Dermis microvascular lymphatic vessel endothelial cell (primary cell): ENCODE data around the gene GPRIN3. TPM values are rescaled to one million over a fixed set of nuclear protein-coding genes. Genes with fewer than 3 reads are reported as not detected.
A peak's percentile ranks its signal among the peaks of the same experiment; 100 is the strongest.

Experiments
- DNase-seq, 2 donors: peaks; one replicate each; pipeline versions ENCODE4 v3.0.0 to v3.0.0-alpha.2; 2010; ENCODE audit warnings: low read depth in 2 of 2
- total RNA-seq: library from RNA; depleted of rRNA; stranded (reverse); fragments of >200 nt; gene quantifications from 2 replicates; pipeline ENCODE4 v1.2.1, GENCODE V29; 2014

The GPRIN3 gene
- 0.89 and 1.0 TPM in 2 replicates for total RNA-seq

GRCh38 chr4:89307446-89308160, at the start of gene GPRIN3:
Gene GPRIN3 (minus strand): TSS chr4:89307800. CDS start chr4:89250110, 57,690 bp downstream.
- peak in 1 of 2 donors; percentile 38 for DNase-seq

- DNase-seq: no peak
These were observed 49.7 kb upstream of the GPRIN3 start for GRCh38 chr4:89357340-89357739.

DNA sequence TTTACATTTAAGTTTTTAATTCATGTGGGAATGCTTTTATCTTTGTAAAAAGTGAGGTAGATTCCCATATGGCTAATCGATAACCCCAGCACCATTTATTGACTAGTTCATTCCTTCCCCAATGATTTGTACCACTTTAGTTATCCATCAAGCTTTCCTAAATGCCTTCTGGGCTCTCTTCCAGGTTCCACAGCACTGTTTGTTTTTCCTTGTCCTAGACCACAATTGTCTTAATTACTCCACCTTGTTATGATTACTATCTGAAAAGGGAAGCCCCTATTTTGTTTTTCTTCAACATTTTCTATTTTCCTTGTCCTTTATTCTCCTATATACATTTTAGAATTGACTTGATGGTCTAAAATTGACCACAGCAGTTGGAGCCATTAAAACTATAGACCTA, 48.5 kb upstream of the GPRIN3 start:
- peak in 1 of 2 donors; percentile 4 for DNase-seq

GRCh38 chr4:89353514-89353913, 45.9 kb upstream of the GPRIN3 start:
- DNase-seq: no peak

DNA sequence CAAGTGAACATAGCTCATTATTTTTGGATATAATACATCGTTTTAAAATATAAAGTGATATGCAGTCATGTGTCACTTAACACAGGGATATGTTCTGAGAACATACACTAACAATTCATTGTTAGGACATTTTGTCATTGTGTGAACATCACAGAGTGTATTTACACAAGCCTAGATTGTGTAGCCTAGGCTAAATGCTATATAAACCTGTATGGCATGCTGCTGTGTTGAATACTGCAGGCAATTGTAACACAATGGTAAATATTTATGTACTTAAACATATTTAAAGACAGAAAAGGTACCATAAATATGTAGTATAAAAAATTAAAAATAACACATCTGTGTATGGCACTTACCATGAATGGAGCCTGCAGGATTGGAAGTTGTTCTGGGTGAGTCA, 44.9 kb upstream of the GPRIN3 start:
- DNase-seq: no peak

DNA sequence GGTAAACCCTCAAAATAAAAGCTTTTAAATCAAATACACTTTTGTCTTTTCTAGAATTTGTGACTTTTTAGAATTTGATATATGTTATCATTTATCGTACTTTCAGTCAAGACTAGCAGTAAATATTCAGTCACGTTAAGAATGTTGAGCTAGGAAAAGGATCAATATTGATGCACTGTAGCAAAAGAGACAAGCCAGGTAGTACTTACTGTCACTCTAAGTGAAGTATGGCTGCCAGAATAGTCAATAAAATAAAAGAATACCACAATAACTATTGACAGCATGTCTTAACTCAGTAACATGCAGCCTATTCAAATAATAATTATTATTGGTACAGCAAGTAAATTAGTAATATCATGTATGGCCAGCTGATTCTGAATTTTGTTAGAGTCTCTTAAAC, 43.6 kb upstream of the GPRIN3 start:
- no peak for DNase-seq

DNA sequence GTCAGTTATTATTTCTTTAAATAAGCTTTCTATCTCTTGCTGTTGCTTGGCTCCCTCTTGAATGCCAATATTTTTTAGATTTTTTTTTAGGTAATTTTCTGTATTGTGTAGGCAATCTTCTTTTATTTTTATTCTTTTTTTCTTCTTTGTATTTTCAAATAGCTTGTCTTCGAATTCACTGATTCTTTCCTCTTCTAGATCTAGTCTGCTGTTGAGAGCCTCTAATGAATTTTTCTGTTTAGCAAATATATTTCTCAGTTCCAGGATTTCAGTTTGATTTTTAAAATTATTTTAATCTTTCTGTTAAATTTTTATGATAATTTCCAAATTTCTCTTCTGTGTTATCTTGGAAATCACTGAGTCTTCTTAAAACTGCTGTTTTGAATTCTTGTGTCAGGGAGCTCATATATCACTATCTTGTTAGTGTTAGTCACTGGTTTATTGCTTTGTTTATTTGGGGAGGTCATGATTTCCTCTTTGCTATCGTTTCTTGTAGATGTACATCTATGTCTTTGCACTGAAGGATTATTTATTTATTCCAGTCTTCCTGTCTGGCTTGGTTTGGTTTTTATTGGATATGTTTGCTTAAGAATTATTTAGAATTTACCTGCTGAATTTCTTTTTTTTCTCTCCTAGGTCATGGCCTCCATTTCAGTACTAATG, 39.9 kb upstream of the GPRIN3 start:
- DNase-seq: no peak

DNA sequence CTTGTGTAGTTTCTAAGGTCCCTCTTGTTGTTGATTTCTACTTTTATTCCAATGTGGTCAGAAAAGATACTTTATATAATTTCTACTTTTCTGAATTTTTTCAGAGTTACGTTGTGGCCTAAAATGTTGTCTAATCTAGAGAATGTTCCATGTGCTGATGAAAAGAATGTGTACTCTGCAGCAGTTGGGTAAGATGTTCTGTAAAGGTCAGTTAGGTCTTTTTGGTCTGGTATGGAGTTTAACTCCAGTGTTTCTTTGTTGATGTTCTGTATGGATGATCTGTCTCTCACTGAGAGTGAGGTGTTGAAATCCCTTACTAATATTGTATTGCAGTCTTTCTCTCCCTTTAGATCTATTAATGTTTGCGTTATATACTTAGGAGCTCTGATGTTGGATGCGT, 37.0 kb upstream of the GPRIN3 start:
- no peak for DNase-seq

DNA sequence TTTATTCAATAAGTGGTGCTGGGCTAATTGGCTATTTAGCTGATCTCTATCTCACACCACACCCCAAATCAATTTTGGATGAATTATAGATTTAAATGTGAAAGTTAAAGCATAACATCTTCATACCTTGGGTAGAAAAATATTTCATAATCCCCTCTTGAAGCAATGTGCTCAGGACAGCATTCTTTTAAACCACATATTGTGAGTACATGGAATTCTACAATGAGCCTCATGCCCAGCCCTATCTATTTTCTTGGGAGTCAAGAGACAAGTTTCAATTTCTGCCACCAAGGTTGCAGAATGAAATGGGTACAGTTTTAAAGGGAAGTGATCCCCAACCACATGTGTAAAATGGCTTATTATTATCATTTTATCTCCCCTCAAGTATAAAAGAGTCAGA, 30.6 kb upstream of the GPRIN3 start:
- no peak for DNase-seq

DNA sequence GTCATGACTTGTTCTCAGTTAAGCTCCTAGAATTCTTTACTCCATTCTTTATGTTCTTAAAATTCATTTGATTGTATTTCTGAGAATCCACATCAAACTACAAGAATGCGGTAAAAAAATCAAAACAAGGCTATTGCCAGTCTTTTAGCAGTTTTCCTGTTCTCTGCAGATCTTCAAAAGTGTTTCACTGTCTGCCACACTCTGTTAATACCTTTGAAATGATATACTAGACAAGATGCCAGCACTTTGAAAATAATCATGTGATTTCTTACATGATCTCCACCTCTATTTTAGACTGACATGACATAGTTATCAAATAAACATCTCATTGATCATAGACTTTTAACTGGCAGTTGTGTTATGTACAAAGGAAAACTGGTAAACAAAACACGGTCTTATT, 30.1 kb upstream of the GPRIN3 start:
- no peak for DNase-seq

- DNase-seq: no peak
These were observed 29.3 kb upstream of the GPRIN3 start for GRCh38 chr4:89336818-89337420.

DNA sequence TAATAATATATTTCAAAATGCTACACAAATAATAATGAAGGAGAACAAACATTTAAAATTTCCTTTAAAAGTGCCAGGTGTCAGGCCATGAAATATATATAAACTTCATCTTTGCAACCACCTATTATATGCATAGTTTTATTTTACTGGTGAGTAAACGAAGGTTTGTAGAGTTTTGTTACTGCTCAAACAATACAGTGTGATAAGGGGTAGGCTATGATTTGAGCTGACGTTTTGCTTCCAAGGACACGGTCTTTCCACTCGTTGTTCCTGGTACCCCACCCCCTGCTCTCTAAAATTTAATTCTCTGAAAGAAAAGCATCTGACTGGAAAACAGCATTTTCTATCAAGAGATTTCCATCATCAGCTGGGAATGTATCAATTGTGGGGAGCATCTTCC, 27.2 kb upstream of the GPRIN3 start:
- no peak for DNase-seq

GRCh38 chr4:89334311-89334710, 26.7 kb upstream of the GPRIN3 start:
- DNase-seq: no peak

- DNase-seq: no peak
These were observed 24.3 kb upstream of the GPRIN3 start for GRCh38 chr4:89331686-89332544.

- no peak for DNase-seq
These were observed 23.6 kb upstream of the GPRIN3 start for GRCh38 chr4:89331197-89331596.

- no peak for DNase-seq
These were observed 21.7 kb upstream of the GPRIN3 start for GRCh38 chr4:89329280-89329679.

- DNase-seq: no peak
These were observed 17.1 kb upstream of the GPRIN3 start for GRCh38 chr4:89324671-89325070.

GRCh38 chr4:89322671-89323070, 15.1 kb upstream of the GPRIN3 start:
- DNase-seq: no peak

- DNase-seq: no peak
These were observed 12.2 kb upstream of the GPRIN3 start for GRCh38 chr4:89319756-89320155.

- DNase-seq: peak in 1 of 2 donors; percentile 85
These were observed 9.3 kb upstream of the GPRIN3 start for GRCh38 chr4:89316931-89317366.

DNA sequence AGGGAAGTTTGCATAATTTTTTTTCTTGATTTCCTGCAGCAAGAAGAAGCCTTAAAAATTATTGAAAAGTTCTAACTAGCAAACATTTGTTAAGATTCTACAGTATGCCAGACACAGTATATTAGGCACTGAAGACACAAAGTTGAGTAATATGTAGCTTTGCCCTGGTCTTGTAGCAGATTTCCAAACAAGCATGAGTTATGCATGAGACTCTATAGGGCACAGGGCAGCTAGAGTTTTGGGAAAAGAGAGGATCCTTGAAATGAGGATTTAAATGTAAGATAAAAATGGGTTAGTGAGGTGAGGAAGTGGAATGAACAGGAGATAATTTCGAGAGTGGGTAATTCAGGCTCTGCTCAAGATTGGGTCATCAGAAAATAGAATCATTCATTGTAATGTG, 8.6 kb upstream of the GPRIN3 start:
- DNase-seq: no peak

- DNase-seq: no peak
These were observed 6.7 kb upstream of the GPRIN3 start for GRCh38 chr4:89314291-89314690.
